Activated CD4-positive, alpha-beta T cell treated with anti-CD3 and anti-CD28 coated beads, Interleukin-2, amount 50 U/mL, for 16 hours (primary cell): ENCODE results near the gene CTNNA3.

Experiments used
- DNase-seq: peaks from one replicate; pipeline ENCODE4 v3.0.0-alpha.2; 2020

Gene CTNNA3

DNA sequence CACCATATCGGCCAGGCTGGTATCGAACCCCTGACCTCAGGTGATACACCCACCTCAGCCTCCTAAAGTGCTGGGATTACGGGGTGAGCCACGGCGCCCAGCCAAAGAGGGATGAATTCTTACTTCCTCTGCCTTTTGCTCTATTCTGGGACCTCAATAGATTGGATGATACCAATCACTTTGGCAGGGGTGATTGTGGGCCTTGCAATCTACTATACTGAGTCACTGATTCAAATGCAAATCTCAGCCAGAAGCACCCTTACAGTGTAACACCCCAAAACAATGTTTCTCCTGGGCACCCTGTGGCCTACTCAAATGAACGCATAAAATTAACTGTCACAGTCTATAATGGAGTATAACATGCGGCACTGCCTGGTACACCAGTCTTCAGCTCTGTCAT, 1366.8 kb downstream of the CTNNA3 start:
- DNase-seq, result no peak

DNA sequence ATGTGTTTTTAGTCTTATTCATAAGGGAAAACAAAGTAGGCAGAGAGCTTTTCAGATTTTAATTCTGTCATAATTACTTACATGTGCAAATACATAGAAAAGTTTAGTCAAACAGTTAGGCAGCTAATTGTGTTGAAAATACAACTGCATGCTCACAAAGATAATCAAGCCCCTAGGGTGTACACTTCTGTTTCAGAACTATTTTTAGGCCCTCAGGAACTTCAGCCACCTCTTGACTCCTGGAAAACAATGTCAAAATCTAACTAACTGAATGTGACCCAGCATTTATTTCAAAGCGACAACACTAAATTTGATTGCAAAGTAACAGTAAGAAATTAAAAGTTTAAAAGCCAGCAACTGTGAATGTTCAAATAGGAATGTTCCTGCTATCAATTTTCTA, 1369.1 kb downstream of the CTNNA3 start:
- no peak for DNase-seq

DNA sequence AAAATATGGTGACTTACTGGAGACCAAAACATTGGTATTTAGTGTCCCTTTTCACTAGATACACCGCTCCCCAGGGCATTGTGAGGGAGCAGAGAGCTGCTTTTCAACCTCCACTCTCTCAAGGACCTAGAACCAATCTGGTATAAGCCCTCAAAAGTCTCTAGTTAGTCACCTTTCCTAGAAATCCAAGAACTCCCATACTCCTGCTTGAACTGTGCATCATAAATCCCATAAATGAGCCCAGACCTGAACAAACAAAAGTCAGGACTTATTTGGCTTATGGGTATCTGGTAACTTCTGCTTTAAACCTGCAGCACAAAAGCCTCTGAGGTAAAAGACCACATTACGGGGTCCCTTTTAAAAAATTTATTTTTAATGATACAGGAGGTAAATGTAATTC, 1373.2 kb downstream of the CTNNA3 start:
- DNase-seq, result no peak

DNA sequence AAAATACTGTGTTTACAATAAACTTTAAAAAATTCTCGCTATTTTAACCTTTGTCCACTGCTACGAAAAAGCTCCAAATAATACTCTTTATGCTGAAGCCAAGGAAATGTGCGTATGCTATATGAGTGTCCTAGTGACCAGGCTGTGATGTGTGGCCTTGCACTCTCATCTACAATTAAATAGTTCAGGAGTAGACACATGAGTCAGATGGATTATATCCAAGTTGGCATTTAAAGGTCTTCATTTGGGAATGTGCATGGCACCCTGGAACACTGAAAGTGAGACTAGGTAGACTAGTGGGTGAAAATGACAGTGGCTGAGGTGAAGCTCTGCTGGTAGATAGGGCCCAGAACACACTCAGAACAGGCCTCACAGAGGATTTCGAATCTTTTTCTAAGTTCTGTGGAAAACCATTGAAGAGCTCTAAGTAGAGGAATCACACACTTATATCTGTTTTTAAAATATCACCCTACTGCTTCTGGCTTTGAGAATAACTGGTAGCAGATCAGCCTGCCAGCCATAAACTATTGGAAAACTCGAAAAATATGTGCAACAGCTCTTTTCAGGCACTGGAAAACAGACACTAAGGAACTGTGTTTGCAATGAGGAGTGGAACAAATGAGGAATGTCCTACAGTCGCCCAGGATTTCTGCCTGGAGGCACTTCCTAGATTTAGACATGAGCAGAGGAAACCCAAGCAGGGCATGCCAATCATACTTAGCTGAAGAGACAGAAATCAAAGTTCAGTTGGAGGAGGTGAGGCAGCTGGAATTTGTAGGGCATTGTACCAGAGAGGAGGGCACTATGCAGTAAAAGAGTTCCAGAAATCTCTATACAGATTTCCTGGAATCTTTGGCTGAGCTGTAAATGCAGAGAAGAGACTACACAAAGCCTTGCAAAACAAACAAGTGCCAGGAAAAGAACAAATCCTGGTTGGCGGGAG, 1374.0 kb downstream of the CTNNA3 start:
- DNase-seq, result no peak

DNA sequence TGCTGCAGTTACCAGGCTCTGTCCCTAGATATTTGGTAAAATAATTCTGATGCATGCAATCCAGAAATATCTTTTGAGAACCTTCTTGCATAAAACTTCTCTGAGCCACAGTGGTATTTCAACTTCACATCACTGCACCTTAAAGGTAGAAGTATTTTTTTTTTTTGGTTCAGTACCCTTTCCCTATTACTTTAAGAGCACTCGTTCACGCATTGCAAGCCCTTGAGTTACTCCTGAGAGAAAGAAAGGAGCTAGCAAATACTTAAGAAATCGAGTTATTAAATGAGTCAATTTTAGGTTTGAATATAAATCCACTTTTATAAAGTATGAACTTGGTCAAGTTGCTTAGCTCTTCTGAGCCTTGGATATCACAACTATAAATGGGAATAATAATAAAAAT, 1377.2 kb downstream of the CTNNA3 start:
- no peak for DNase-seq

DNA sequence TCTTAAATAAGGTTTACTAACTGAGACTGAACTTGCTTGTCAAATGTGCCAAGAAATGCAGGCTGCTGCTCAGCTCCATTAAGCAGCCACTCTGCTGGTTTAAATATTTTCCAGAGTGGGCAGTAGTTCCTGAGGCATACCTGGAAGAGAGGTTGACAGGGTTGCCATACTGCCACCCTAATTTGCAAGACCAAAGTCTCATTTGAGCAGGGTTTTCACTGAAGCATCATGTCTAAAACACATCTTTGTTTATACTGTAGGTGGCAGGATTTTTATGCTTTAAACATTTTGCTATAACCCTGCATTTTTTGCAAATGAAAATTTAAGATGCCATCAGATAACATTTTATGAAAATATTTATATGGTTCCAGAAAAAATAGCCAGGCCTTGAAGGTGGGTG, 1388.2 kb downstream of the CTNNA3 start:
- DNase-seq, result no peak

DNA sequence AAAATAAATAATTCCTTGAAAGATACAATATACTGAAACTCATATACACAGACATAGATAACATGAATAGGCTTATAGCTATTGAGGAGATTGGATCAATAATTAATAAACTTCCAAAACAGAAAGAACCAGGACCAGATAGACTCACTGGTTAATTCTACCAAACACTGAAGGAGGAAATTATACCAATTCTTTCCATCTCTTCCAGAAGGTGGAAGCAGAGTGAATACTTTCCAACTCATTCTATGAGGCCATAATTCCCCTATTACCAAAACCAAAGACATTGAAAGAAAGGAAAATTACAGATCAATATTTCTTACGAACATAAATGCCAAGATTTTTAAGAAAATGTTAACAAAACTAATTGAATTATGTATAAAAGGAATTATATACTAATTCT, 1394.9 kb downstream of the CTNNA3 start:
- no peak for DNase-seq

DNA sequence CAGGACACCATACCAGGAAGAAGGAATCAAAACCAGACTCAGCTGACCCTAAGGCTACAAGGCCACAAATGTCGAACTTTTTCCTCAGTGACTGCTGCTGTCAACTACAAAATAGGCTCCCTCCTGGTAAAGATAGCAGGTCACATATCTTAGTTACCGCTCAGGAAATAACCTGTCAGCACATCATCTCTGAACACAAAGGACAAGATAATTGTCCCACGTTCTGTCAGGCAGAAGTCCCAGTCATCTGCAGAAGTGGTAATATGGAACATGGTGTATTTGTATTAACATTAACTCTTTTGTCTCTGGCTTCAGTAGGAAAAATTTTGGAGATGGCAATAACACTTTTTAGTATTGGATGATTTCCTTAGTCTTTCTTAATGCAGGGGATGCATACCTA, 1400.4 kb downstream of the CTNNA3 start:
- no peak for DNase-seq

DNA sequence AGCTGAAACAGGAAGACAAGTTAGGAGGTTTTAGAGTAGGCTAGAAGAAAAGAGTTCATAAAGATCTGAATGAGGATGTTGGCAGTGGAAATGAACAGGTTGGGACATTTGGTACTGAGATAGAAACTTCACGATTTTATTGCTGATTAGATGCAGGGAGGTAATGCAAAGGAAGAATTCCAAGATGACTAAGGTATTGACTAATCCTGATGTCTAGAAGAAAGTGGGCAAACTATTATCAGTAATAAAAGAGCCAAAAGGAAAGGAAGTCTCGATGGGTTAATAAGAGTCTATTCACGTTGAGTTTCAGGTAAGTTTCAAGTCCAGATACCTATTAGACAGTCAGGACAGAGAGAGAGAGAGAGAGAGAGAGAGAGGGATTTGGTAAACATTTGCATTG, 1401.5 kb downstream of the CTNNA3 start:
- no peak for DNase-seq

DNA sequence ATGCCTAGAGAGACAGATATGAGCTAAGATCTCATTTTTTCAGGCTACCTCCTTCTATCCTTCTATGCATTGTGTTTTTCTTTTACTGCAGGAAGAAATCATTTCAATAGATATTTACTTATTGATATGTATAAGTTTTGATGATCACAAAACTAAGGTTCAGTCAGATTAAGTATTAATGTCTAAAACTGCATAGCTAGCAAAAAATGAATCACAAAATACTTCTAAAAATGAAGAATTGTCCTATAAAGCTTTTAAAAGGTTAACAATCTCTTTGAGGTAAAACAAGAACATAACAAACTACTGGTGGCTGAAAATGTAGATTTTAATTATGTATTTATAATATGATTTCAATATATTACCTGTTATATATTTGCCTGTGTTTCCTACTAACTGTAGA, 1403.1 kb downstream of the CTNNA3 start:
- DNase-seq, result no peak

DNA sequence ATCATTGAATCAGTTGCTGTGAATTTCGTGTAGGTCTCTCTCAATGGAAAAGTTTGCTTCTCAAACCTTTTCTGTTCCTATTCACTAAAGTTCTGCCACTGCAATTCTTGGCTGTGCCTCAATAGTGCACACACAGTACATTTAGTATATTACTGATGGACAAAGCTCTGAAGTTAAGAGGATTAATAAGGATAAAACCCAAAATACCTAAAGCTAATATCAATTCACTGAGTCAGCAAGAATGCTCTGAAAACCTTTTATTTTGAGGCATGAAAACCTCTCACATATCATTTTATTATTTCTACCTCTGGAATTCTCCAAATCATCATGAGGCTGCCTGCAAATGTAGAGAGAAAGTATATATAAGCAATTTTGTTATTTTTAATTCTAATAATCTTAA, 1403.5 kb downstream of the CTNNA3 start:
- DNase-seq, result no peak

DNA sequence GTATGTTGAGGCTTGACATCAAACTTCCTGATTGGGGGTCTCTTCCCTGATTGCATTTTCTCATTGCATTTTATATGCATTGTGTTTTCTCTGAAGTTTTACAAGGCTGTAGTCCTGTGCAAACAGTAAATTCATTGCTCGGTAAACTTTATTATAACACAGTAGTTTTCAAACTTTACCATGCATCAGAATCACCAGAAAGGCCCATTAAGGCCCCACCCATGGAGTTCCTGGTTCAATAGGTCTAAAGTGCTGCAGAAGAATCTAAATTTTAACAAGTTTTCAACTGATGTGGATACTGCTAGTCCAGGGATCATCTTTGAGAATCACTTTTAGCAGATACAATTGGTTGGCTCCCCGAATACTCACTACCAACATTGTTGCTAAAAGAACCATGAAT, 1404.9 kb downstream of the CTNNA3 start:
- no peak for DNase-seq

DNA sequence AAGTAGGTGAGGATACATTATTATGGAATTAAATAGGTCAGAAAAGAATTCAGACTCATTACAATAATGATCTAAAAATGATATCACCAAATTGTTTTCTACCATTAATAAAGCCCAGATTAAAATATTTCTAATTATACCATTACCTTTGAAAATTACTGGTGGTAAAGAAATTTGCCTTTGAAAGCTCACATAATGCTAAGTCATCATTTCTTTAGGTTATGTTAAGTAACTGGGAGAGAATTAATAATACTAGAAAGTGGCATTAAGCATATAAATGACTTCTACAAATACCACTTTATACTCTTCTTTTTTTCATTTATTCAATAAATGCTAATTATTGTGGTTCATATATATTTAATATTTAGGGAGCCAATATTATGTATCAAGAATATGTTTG, 1411.4 kb downstream of the CTNNA3 start:
- DNase-seq, result no peak

DNA sequence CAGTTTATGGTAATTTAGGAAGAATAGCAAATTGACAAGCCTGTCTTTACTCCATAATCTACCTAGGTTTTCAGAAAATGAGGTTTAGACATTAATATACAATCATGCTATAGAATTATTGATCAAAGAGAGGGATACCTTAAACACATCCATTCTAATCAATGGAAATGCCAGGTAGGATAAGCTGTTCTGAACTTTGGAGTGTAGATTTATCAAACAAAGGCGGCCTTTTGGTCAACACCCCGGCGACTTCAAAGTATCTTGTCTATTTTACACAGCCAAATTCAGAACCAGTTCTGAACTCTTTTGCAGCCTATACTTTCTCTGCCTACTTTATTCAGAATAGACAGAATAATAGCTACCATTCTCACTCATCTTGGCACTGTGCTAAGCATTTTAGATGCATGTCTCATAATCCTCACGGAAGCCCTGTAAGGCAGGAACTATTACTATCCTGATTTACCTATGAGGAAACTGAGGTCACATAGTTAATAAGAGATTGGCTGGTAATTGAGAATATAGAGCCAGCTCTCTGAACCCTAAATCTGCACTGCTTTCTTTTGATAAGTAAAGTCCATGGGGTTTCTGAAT, 1412.0 kb downstream of the CTNNA3 start:
- DNase-seq, result no peak

DNA sequence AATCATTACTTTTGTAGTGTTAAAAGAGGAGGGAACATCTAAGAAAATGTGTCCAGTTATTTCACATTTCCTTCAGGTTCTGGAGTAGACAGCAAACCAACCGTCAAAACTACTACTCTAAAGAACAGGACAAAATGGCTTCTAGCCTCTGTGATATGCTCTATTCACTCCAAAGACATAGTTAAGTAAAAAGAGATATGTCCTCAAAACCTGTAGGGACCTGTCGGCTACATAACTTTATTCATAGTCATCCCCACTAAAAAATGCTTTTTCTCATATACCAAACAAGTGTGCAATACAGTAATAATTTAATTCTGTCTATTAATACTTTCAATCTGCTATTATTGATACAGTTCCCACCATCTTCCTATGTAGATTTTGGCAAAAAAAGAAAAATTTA, 1412.9 kb downstream of the CTNNA3 start:
- DNase-seq, result no peak

DNA sequence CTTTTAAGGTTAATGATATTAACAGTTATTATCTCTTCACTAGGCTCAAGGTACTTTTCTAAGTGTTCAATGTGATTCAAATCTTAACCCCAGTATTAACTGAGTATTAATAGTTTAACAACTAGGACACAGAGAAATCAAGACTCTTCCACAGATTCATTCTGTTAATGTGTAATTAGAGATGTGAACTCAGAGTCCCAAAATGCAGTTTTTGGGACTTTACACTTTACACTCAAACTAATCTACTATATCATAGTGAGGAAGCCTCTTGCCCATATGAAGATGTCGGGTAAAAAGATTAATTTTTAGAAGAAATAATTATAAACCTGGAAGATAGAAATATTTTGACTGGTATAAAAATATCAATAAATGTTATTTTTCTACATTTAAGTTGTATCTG, 1414.7 kb downstream of the CTNNA3 start:
- no peak for DNase-seq

DNA sequence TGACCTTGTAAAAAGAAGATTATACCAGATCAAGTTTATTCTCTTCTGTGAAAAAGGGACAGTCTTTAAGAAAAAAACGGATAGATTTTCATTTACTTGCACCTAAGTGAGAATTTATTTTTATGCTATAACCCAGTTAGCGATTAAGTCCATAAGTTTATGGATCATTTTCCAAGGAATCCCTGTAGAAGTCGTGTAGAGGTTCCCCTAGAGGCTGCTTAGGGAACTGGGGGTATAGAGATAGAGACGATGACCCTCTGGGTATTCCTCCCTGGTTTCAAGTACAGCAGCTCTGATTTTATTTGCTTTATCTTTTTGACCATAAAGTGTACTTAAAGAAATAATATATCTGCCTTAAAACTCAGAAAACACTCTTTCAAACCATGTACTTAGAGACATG, 1418.5 kb downstream of the CTNNA3 start:
- no peak for DNase-seq

DNA sequence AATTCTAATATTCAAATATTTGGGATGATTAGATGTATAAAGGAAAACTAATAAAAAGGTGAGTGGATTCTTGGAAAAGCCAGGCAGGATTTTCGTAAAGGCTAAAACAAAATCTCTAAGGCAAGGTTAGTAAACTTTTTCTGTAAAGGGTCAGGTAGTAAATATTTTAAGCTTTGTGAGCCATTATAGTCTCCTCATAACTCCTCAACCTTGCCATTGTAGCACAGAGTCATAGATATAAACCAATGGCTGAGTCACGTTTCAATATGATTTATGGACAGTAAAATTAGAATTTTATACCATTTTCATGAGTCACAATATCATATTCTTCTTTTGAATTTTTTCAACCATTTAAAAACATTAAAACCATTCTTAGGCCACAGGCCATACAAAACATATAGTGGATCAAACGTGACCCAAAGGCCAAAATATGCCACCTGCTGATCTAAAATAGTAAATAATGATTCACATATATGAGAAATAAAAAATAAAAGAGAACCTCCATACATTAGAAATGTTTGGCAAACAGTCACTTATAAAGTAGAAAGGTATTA, 1422.0 kb downstream of the CTNNA3 start:
- DNase-seq, result no peak

DNA sequence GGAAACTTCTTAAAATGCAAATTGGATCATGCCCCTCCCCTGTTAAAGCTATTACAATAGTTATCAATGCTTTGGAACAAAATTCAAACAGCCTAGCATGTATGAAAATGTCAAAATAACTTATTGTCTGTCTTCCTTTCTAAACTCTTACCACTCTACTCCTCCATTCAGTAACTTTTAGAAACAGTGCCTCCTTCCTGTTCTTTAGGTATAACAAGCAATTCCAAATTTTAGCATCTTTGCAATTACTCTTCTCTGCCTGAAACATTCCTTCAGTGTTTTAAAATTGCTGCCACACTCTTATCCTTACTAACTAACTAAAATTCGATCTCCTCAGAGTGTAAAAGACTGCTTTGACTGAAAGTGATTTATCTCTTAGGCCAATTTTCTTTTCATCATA, 1430.6 kb downstream of the CTNNA3 start:
- DNase-seq, result no peak

DNA sequence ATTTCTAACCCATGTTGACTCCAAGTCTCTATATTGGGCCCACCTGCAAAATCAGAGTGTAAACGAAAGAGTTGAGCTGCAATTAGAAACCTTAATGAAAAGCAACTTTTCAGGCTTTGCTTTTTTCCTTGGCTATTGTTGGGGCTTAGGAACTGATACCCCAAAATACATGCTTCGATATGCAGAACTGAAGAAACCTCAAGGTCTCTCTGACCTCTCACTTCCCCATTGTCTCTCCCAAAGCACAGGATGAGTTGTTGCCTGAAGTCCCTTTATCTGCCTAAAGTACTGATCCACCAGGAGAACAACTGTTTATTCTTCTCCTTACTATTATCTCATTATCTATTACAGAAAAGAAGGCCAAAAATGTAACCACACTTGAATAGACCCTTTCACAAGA, 1436.2 kb downstream of the CTNNA3 start:
- DNase-seq, result no peak

DNA sequence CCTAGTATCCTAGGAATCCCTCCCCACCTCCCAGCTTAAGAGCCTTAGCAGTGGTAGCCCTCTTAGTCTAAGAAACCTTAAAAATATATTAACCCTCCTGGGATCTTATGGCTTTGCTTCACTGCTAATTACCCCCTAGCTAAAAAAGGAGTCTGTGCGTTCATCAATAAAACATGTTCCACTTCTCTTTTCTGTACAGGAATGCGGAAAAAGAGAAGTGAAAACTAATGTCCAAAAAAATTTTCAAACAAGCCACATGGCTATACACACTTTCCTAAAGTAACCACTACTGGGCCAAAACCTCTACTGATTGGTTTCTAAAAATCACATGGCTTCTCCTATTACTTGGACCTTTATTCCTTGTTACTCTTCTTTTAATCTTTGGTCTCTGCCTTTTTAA, 1437.3 kb downstream of the CTNNA3 start:
- DNase-seq, result no peak

DNA sequence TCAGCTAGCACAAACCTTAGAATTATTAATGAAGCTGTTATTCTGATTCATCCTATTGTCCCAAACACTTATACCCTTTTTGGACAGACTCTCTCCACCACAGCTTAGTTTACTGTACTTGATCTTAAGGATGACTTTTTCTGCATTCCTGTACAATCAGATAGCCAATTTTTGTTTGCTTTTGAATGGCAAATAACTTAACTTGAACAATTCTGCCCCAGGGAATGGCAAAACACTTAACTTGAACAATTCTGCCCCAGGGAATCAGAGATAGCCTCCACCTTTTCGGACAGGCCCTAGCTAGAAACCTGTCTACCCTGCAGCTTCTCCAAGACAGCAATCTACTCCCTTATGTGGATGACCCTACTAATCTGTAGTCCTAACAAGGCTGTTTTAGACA, 1438.2 kb downstream of the CTNNA3 start:
- DNase-seq, result no peak

DNA sequence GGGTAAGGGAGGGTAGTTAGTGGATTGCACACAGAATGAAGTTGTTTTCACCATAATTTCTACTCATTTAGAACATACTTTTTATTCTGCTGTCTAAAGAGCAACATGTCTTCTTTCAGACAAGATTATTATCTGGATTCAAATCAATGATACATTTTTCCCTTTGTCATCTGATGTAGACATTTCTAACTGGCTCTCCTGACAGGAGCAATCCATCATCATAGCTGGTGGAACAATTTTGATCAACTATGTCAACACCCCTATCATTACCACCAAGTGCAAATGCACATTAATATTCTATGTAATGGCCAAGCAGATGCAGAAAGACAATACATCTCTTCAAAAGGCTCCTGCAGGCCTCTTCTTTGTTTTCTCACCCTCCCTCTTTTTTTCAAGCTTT, 1443.0 kb downstream of the CTNNA3 start:
- DNase-seq, result no peak

DNA sequence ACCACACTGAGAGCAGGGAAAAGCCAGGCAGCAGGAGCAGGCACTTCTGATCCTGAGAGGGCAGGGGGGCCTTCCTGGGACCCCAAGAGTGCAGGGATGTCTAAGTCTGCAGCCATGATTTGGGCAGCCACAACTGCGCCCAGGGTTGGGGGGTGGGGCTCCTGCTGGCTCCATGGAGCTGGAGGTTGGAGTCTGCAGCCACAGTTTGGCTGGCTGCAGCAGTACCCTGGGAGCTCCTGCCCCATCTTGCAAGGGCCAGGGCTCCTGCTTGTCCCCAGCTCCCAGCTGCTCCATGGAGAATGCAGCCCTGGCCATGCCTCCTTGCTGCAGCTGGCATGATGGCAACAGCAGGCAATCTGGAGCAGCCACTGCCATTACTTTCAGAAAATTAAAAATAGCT, 1449.8 kb downstream of the CTNNA3 start:
- DNase-seq, result no peak

DNA sequence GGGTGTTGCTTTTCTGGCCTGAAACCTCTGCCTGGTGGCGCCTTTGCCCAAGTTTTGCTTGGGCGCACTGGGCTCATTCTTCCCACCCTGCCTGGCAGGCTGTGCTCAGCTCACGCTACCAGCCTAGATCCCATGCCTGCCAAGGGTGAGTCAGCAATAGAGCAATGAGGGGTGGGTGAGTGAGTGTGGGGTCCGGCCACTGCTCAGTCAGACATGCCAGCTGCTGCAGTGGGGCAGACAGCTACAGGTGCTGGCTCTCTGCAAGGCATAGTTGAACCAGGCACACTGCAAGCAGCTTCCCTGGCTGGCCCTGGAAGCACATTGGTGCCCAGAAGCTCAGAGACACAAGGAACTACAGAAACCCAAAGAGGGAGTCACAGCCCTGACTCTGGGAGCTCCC, 1451.0 kb downstream of the CTNNA3 start:
- DNase-seq, result no peak
